ENCODE measurements around the gene CYP27C1. TPM values are rescaled to one million over a fixed set of nuclear protein-coding genes. Genes with fewer than 3 reads are reported as not detected.

The CYP27C1 gene
- polyA plus RNA-seq, 5 donors: 8.4 to 13.0 (median 9.0) TPM

Other genes with a start within 250 kb of the CYP27C1 start
- gene BIN1, start 113.1 kb downstream of the CYP27C1 start, polyA plus RNA-seq (ENCODE audit: insufficient read depth in 1 of 5, insufficient read length in 5 of 5, low replicate concordance in 1 of 5): 100 to 1,000 TPM in 1 of 5 donors, 10 to 100 TPM in 4; 51.3 to 133 (median 71.5) TPM
- 10 to 100 TPM; 64.5 to 81.5 (median 76.4) TPM for gene ERCC3, start 73.8 kb upstream of the CYP27C1 start, polyA plus RNA-seq (ENCODE audit: insufficient read depth in 1 of 5, insufficient read length in 5 of 5, low replicate concordance in 1 of 5)
- gene MAP3K2, start 167.7 kb upstream of the CYP27C1 start, polyA plus RNA-seq (ENCODE audit: insufficient read depth in 1 of 5, insufficient read length in 5 of 5, low replicate concordance in 1 of 5): 10 to 100 TPM; 17.2 to 29.9 (median 25.3) TPM
- 1 to 10 TPM; 2.2 to 6.0 (median 4.9) TPM for gene PROC, start 198.1 kb upstream of the CYP27C1 start, polyA plus RNA-seq (ENCODE audit: insufficient read depth in 1 of 5, insufficient read length in 5 of 5, low replicate concordance in 1 of 5)